Measurements from ENCODE around the gene NPAS2. TPM values are rescaled to one million over a fixed set of nuclear protein-coding genes. Genes with fewer than 3 reads are reported as not detected.

NPAS2 gene
- total RNA-seq, 2 donors from 2014 or later = 24.2 to 45.8 TPM

- Histone ChIP-seq H3K9me3 (no peaks in the 10 kb centered on the region), H3K27me3 (replicated peaks; ENCODE audit: insufficient read depth) (no peaks in the 10 kb centered on the region), H3K36me3 (no peaks in the 10 kb centered on the region), H3K4me1 (replicated peaks) (no peaks in the 10 kb centered on the region), H3K27ac (no peak overlapping the region), H3K4me3 (no peak overlapping the region)
- no peak for DNase-seq (ENCODE audit: low spot score)
- intact Hi-C loops (cut with DNase I) = no loop called here
- WGBS = 92% methylated on average over 12 of the region's 12 CpGs
- TF ChIP-seq CTCF (IDR thresholded peaks at IDR 0.05) (no peak), POLR2A (IDR thresholded peaks at IDR 0.05) (no peak), POLR2AphosphoS5 (IDR thresholded peaks at IDR 0.05) (no peak)
Measured at GRCh38 chr2:100977511-100977910, 157.6 kb downstream of the NPAS2 start.

DNA sequence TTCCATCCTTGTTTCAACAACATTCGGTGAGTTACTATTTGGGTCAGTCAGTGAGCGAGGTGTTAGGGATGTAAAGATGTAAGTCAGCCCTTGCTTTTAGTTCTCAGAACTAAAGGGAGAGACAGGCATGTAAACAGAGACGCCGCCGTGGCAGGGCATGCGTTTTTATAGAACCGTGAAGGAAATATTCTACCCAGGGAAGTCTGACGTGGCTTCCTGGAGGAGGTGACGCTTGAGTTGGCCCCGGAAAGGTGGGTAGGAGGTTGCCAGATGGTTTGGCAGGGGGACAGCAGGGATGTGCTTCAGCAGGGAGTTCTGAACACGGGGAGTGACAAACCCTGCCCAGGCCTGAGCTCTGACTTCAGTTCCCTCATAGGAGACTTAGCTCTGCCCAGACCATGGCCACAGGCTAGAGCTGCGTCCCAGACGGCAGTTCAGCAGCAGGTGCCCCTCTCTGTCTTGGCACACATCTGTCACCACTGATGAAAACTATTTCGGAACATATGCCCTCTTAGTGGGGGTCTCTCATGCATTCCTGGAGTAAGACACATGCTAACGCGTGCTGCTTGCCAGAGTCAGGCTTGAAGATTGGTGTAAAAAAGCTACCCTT is 158.7 kb downstream of the NPAS2 start:
- DNase-seq (ENCODE audit: low spot score) = no peak
- no peaks in the 10 kb centered on the region for H3K36me3 ChIP-seq

GRCh38 chr2:100980046-100980445 is 160.1 kb downstream of the NPAS2 start:
- intact Hi-C loops (cut with DNase I) = loop anchor here (5.0 to 10.0 kb wide), 3 partner anchors 158 to 555 kb away; partner anchors contain the start of gene NPAS2
- TF ChIP-seq POLR2A (IDR thresholded peaks at IDR 0.05) (no peak), CTCF (IDR thresholded peaks at IDR 0.05) (no peak)
- Histone ChIP-seq H3K27ac (no peak overlapping the region), H3K4me1 (replicated peaks) (no peaks in the 10 kb centered on the region), H3K27me3 (replicated peaks; ENCODE audit: insufficient read depth) (no peaks in the 10 kb centered on the region), H3K9me3 (no peaks in the 10 kb centered on the region), H3K4me3 (no peak overlapping the region), H3K36me3 (no peaks in the 10 kb centered on the region)
- no peak for DNase-seq (ENCODE audit: low spot score)
- 95% methylated on average over 12 of the region's 12 CpGs for WGBS

More for the DNA sequence above, 158.7 kb downstream of the NPAS2 start:
- Histone ChIP-seq H3K4me3 (no peak overlapping the region), H3K9me3 (no peaks in the 10 kb centered on the region), H3K27me3 (replicated peaks; ENCODE audit: insufficient read depth) (no peaks in the 10 kb centered on the region), H3K4me1 (replicated peaks) (no peaks in the 10 kb centered on the region), H3K27ac (no peak overlapping the region)
- TF ChIP-seq POLR2A (IDR thresholded peaks at IDR 0.05) (no peak), CTCF (IDR thresholded peaks at IDR 0.05) (no peak), POLR2AphosphoS5 (IDR thresholded peaks at IDR 0.05) (no peak)
- intact Hi-C loops (cut with DNase I) = no loop called here
- 62% methylated on average over 16 of the region's 16 CpGs for WGBS

DNA sequence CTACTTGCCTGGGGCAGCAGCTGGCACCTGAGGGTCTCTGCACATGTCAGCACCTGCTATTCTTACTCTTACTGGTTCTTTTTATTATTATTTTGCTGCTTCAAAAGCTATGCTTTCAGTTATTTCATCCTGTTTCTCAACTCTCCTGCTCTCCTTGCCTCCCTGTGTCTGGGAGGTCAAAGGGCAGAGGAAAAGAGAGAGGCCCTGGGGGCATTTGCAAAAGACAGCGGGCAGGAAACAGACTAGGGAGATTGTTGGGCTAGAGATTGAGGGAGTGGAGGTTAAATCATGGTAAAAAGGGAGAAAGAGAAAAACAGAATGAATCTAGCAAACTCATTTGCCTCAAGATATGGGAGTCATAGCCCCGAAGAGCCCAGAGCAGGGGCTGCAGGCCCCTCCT is 161.1 kb downstream of the NPAS2 start:
- no peak for DNase-seq (ENCODE audit: low spot score)
- intact Hi-C loops (cut with DNase I) = loop anchor here (5.0 to 10.0 kb wide), 3 partner anchors 159 to 556 kb away; partner anchors contain the start of gene NPAS2
- Histone ChIP-seq H3K9me3 (no peaks in the 10 kb centered on the region), H3K27ac (peak overlapping the region in 1 of 2 donors; percentile 27), H3K4me3 (no peak overlapping the region), H3K27me3 (replicated peaks; ENCODE audit: insufficient read depth) (no peaks in the 10 kb centered on the region), H3K36me3 (no peaks in the 10 kb centered on the region), H3K4me1 (replicated peaks) (no peaks in the 10 kb centered on the region)
- 79% methylated on average over 2 of the region's 2 CpGs for WGBS
- TF ChIP-seq POLR2A (IDR thresholded peaks at IDR 0.05) (no peak), CTCF (IDR thresholded peaks at IDR 0.05) (no peak), POLR2AphosphoS5 (IDR thresholded peaks at IDR 0.05) (no peak)

- H3K27ac ChIP-seq = no peak overlapping the region
- H3K9me3 ChIP-seq = no peaks in the 10 kb centered on the region
- no peaks in the 10 kb centered on the region for H3K27me3 ChIP-seq (replicated peaks; ENCODE audit: insufficient read depth)
- DNase-seq (ENCODE audit: low spot score) = no peak
- H3K36me3 ChIP-seq = no peaks in the 10 kb centered on the region
- no peaks in the 10 kb centered on the region for H3K4me1 ChIP-seq (replicated peaks)
- TF ChIP-seq POLR2AphosphoS5 (IDR thresholded peaks at IDR 0.05) (no peak), POLR2A (IDR thresholded peaks at IDR 0.05) (no peak), CTCF (IDR thresholded peaks at IDR 0.05) (no peak)
- H3K4me3 ChIP-seq = no peak overlapping the region
- 66% methylated on average over 8 of the region's 8 CpGs for WGBS
- intact Hi-C loops (cut with DNase I) = loop anchor here (2.0 to 10.0 kb wide), 4 partner anchors 160 to 558 kb away; partner anchors contain the start of gene NPAS2
Measured at GRCh38 chr2:100982431-100982861, 162.5 kb downstream of the NPAS2 start.
